ENCODE results near the gene UBR4.

The UBR4 gene

GRCh38 chr1:19199329-19199968 is 10.6 kb downstream of the UBR4 start:
- Mint-ChIP-seq H3K27me3 (ENCODE audit: low read depth, poor library complexity) (no peaks in the 10 kb centered on the region), H3K27ac (no peak overlapping the region), H3K4me3 (no peak overlapping the region), H3K9me3 (no peaks in the 10 kb centered on the region), H3K4me1 (no peaks in the 10 kb centered on the region), H3K36me3 (ENCODE audit: low read depth) (peaks cover 40% of the 10 kb centered on the region)
- DNase-seq, result no peak
- TF ChIP-seq CTCF (IDR thresholded peaks at IDR 0.05), result no peak

GRCh38 chr1:19198820-19199219 is 11.2 kb downstream of the UBR4 start:
- Mint-ChIP-seq H3K27ac (no peak overlapping the region), H3K27me3 (ENCODE audit: low read depth, poor library complexity) (no peaks in the 10 kb centered on the region), H3K4me1 (no peaks in the 10 kb centered on the region), H3K9me3 (no peaks in the 10 kb centered on the region), H3K36me3 (ENCODE audit: low read depth) (peaks cover 44% of the 10 kb centered on the region), H3K4me3 (no peak overlapping the region)
- no peak for TF ChIP-seq CTCF (IDR thresholded peaks at IDR 0.05)
- no peak for DNase-seq

- Mint-ChIP-seq H3K27me3 (ENCODE audit: low read depth, poor library complexity) (no peaks in the 10 kb centered on the region), H3K4me1 (no peaks in the 10 kb centered on the region), H3K27ac (no peak overlapping the region), H3K36me3 (ENCODE audit: low read depth) (peaks cover 54% of the 10 kb centered on the region), H3K9me3 (no peaks in the 10 kb centered on the region), H3K4me3 (no peak overlapping the region)
- TF ChIP-seq CTCF (IDR thresholded peaks at IDR 0.05), result no peak
- no peak for DNase-seq
Measured at GRCh38 chr1:19197845-19198244, 12.2 kb downstream of the UBR4 start.

GRCh38 chr1:19196331-19196730 is 13.7 kb downstream of the UBR4 start:
- H3K36me3 Mint-ChIP-seq (ENCODE audit: low read depth), result peaks cover 69% of the 10 kb centered on the region
- H3K27ac Mint-ChIP-seq, result no peak overlapping the region
- H3K9me3 Mint-ChIP-seq, result no peaks in the 10 kb centered on the region
- no peak for DNase-seq
- H3K4me1 Mint-ChIP-seq, result no peaks in the 10 kb centered on the region
- H3K27me3 Mint-ChIP-seq (ENCODE audit: low read depth, poor library complexity), result no peaks in the 10 kb centered on the region
- no peak for TF ChIP-seq CTCF (IDR thresholded peaks at IDR 0.05)
- no peak overlapping the region for H3K4me3 Mint-ChIP-seq

GRCh38 chr1:19193004-19193403 is 17.1 kb downstream of the UBR4 start:
- no peak overlapping the region for H3K27ac Mint-ChIP-seq
- H3K4me1 Mint-ChIP-seq, result peaks cover 7% of the 10 kb centered on the region
- TF ChIP-seq CTCF (IDR thresholded peaks at IDR 0.05), result no peak
- peaks cover 76% of the 10 kb centered on the region for H3K36me3 Mint-ChIP-seq (ENCODE audit: low read depth)
- H3K9me3 Mint-ChIP-seq, result no peaks in the 10 kb centered on the region
- DNase-seq, result no peak
- no peak overlapping the region for H3K4me3 Mint-ChIP-seq
- no peaks in the 10 kb centered on the region for H3K27me3 Mint-ChIP-seq (ENCODE audit: low read depth, poor library complexity)

GRCh38 chr1:19191811-19192210 is 18.3 kb downstream of the UBR4 start:
- Mint-ChIP-seq H3K4me1 (peaks cover 7% of the 10 kb centered on the region), H3K27me3 (ENCODE audit: low read depth, poor library complexity) (no peaks in the 10 kb centered on the region), H3K27ac (no peak overlapping the region), H3K9me3 (no peaks in the 10 kb centered on the region), H3K36me3 (ENCODE audit: low read depth) (peaks cover 74% of the 10 kb centered on the region), H3K4me3 (no peak overlapping the region)
- TF ChIP-seq CTCF (IDR thresholded peaks at IDR 0.05), result no peak
- no peak for DNase-seq

Data from nephron progenitor cell (in vitro differentiated cells).